Measurements from ENCODE around the gene TCP1. TPM values are rescaled to one million over a fixed set of nuclear protein-coding genes. Genes with fewer than 3 reads are reported as not detected.

The TCP1 gene
- total RNA-seq, 2 experiments from 2014 or later = 212 to 216 TPM

- no peak for TF ChIP-seq CTCF (IDR thresholded peaks at IDR 0.05)
- Mint-ChIP-seq H3K36me3 (ENCODE audit: low read depth) (peaks cover 94% of the 10 kb centered on the region), H3K4me1 (ENCODE audit: low read depth) (peaks cover 69% of the 10 kb centered on the region), H3K9me3 (no peaks in the 10 kb centered on the region), H3K4me3 (peak overlapping the region; percentile 86), H3K27ac (peak overlapping the region; percentile 95), H3K27me3 (no peaks in the 10 kb centered on the region)
- Histone ChIP-seq H3K4me1 (ENCODE audit: insufficient read depth, low read length) (peaks cover 37% of the 10 kb centered on the region), H3K4me3 (ENCODE audit: low read length) (peak overlapping the region; percentile 84), H3K27ac (ENCODE audit: low read depth in 1 of 2, low read length in 2 of 2) (peak overlapping the region; percentile 88 to 97), H3K27me3 (ENCODE audit: control insufficient read depth in 1 of 2, insufficient read depth in 2 of 2, low read length in 2 of 2) (no peaks in the 10 kb centered on the region), H3K9me3 (ENCODE audit: control insufficient read depth in 1 of 2, insufficient read depth in 1 of 2, low read length in 2 of 2) (no peaks in the 10 kb centered on the region), H3K36me3 (ENCODE audit: insufficient read depth, low read length) (peaks cover 61% of the 10 kb centered on the region)
- no peak for ATAC-seq (ENCODE audit: poor library complexity)
- POLR2A ChIA-PET = interaction anchor here (0.7 to 5.5 kb wide), 12 partner anchors 13 to 771 kb away, joined by 3 to 176 read pairs (median 12); partner anchors contain the start of genes ACAT2, IGF2R, SOD2 and WTAP
- DNase-seq = peak in 8 of 14 experiments; percentile 2 to 57 (median 22)
- CTCF ChIA-PET = interaction anchor here (0.8 to 2.0 kb wide), 3 partner anchors 27 to 97 kb away, joined by 3 to 8 read pairs (median 4); partner anchors contain the start of gene ACAT2
- intact Hi-C loops (cut with DNase I, micrococcal nuclease) = loop anchor here (1.0 to 10.0 kb wide), 5 partner anchors 27 to 178 kb away; partner anchors contain the start of genes WTAP (in 2 of the 2) and ACAT2 (in 1 of the 2)
These were observed 537 bp downstream of the TCP1 start for GRCh38 chr6:159788753-159789376.

GRCh38 chr6:159788276-159788675 lies 1.1 kb downstream of the TCP1 start:
- ATAC-seq (ENCODE audit: poor library complexity) (no peak), DNase-seq (peak in 4 of 14 experiments; percentile 8 to 34 (median 24))
- Histone ChIP-seq H3K4me1 (ENCODE audit: insufficient read depth, low read length) (peaks cover 37% of the 10 kb centered on the region), H3K4me3 (ENCODE audit: low read length) (peak overlapping the region; percentile 84), H3K27ac (ENCODE audit: low read depth in 1 of 2, low read length in 2 of 2) (peak overlapping the region; percentile 88 to 97), H3K9me3 (ENCODE audit: control insufficient read depth in 1 of 2, insufficient read depth in 1 of 2, low read length in 2 of 2) (no peaks in the 10 kb centered on the region), H3K27me3 (ENCODE audit: control insufficient read depth in 1 of 2, insufficient read depth in 2 of 2, low read length in 2 of 2) (no peaks in the 10 kb centered on the region), H3K36me3 (ENCODE audit: insufficient read depth, low read length) (peaks cover 62% of the 10 kb centered on the region)
- TF ChIP-seq CTCF (IDR thresholded peaks at IDR 0.05) = no peak
- H3K4me3 Mint-ChIP-seq = peak overlapping the region; percentile 86
- peaks cover 94% of the 10 kb centered on the region for H3K36me3 Mint-ChIP-seq (ENCODE audit: low read depth)
- peaks cover 74% of the 10 kb centered on the region for H3K4me1 Mint-ChIP-seq (ENCODE audit: low read depth)
- ChIA-PET CTCF (interaction anchor here (1.3 kb wide), 1 partner anchor 27 kb away, joined by 4 read pairs; the partner anchor contains the start of gene ACAT2), POLR2A (interaction anchor here (0.7 to 5.5 kb wide), 7 partner anchors 11 to 770 kb away, joined by 4 to 176 read pairs (median 37); partner anchors contain the start of genes ACAT2, SOD2 and WTAP)
- H3K27ac Mint-ChIP-seq = peak overlapping the region; percentile 78
- H3K9me3 Mint-ChIP-seq = no peaks in the 10 kb centered on the region
- no peaks in the 10 kb centered on the region for H3K27me3 Mint-ChIP-seq
- intact Hi-C loops (cut with DNase I, micrococcal nuclease) = loop anchor here (1.0 to 10.0 kb wide), 3 partner anchors 26 to 179 kb away; partner anchors contain the start of gene ACAT2 (in 1 of the 2)

- Histone ChIP-seq H3K4me1 (ENCODE audit: insufficient read depth, low read length) (no peaks in the 10 kb centered on the region), H3K36me3 (ENCODE audit: insufficient read depth, low read length) (peaks cover 79% of the 10 kb centered on the region), H3K27ac (ENCODE audit: low read depth in 1 of 2, low read length in 2 of 2) (no peak overlapping the region), H3K9me3 (ENCODE audit: control insufficient read depth in 1 of 2, insufficient read depth in 1 of 2, low read length in 2 of 2) (no peaks in the 10 kb centered on the region), H3K4me3 (ENCODE audit: low read length) (no peak overlapping the region), H3K27me3 (ENCODE audit: control insufficient read depth in 1 of 2, insufficient read depth in 2 of 2, low read length in 2 of 2) (no peaks in the 10 kb centered on the region)
- peaks cover 19% of the 10 kb centered on the region for H3K4me1 Mint-ChIP-seq (ENCODE audit: low read depth)
- no peak for ATAC-seq (ENCODE audit: poor library complexity)
- no peaks in the 10 kb centered on the region for H3K27me3 Mint-ChIP-seq
- intact Hi-C loops (cut with DNase I, micrococcal nuclease) = no loop called here
- ChIA-PET CTCF (no interaction called here), POLR2A (interaction anchor here (2.2 kb wide), 1 partner anchor 12 kb away, joined by 5 read pairs; the partner anchor contains the start of gene MRPL18)
- no peak for TF ChIP-seq CTCF (IDR thresholded peaks at IDR 0.05)
- DNase-seq = no peak
- H3K4me3 Mint-ChIP-seq = peak overlapping the region; percentile 23
- H3K36me3 Mint-ChIP-seq (ENCODE audit: low read depth) = peaks cover 99% of the 10 kb centered on the region
- H3K27ac Mint-ChIP-seq = peak overlapping the region; percentile 15
- H3K9me3 Mint-ChIP-seq = no peaks in the 10 kb centered on the region
These were observed 10.8 kb downstream of the TCP1 start for GRCh38 chr6:159778542-159779103.
